BE2C (cell line): ENCODE results near the gene HSD17B3.

Source experiments
- DNase-seq: peaks from one replicate; pipeline ENCODE4 v3.0.0-alpha.2; 2020
- H3K27me3 ChIP-seq: fragments of 250-450 bp; sonication (Bioruptor Pico); 2 replicates; pipeline ENCODE4 v1.5.1; 2020; ENCODE audit warnings: mild to moderate bottlenecking
- H3K36me3 ChIP-seq: fragments of 250-450 bp; sonication (Bioruptor Pico); 2 replicates; pipeline ENCODE4 v1.5.1; 2020; ENCODE audit warnings: mild to moderate bottlenecking
- H3K4me1 ChIP-seq: fragments of 250-450 bp; sonication (Bioruptor Pico); 2 replicates; pipeline ENCODE4 v1.5.1; 2020
- H3K4me3 ChIP-seq: 2 replicates; pipeline ENCODE4 v1.5.1; 2011; ENCODE audit warnings: low read depth, low read length
- H3K9me3 ChIP-seq: fragments of 250-450 bp; sonication (Bioruptor Pico); 2 replicates; pipeline ENCODE4 v1.5.1; 2020
- TF ChIP-seq, protein P1 (sequence below): IDR thresholded peaks from 2 replicates; pipeline ENCODE4 v1.5.1; 2012; ENCODE audit warnings: mild to moderate bottlenecking, low read depth, low read length

Gene HSD17B3

GRCh38 chr9:96222132-96222531, 79.8 kb downstream of the HSD17B3 start:
- H3K4me3 ChIP-seq: no peak overlapping the region
- DNase-seq: no peak
- no peaks in the 10 kb centered on the region for H3K27me3 ChIP-seq
- no peaks in the 10 kb centered on the region for H3K36me3 ChIP-seq
- H3K4me1 ChIP-seq: peaks cover 3% of the 10 kb centered on the region
- H3K9me3 ChIP-seq: peaks cover 3% of the 10 kb centered on the region; the same call in 1 of the 2 replicates
- TF ChIP-seq, protein P1, sequence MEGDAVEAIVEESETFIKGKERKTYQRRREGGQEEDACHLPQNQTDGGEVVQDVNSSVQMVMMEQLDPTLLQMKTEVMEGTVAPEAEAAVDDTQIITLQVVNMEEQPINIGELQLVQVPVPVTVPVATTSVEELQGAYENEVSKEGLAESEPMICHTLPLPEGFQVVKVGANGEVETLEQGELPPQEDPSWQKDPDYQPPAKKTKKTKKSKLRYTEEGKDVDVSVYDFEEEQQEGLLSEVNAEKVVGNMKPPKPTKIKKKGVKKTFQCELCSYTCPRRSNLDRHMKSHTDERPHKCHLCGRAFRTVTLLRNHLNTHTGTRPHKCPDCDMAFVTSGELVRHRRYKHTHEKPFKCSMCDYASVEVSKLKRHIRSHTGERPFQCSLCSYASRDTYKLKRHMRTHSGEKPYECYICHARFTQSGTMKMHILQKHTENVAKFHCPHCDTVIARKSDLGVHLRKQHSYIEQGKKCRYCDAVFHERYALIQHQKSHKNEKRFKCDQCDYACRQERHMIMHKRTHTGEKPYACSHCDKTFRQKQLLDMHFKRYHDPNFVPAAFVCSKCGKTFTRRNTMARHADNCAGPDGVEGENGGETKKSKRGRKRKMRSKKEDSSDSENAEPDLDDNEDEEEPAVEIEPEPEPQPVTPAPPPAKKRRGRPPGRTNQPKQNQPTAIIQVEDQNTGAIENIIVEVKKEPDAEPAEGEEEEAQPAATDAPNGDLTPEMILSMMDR: peak; percentile 71

GRCh38 chr9:96219900-96220257, 82.1 kb downstream of the HSD17B3 start:
- peaks cover 12% of the 10 kb centered on the region for H3K4me1 ChIP-seq
- TF ChIP-seq, protein P1: no peak; the same call in 1 of the 2 replicates
- no peak overlapping the region for H3K4me3 ChIP-seq
- no peak for DNase-seq
- H3K36me3 ChIP-seq: no peaks in the 10 kb centered on the region
- peaks cover 3% of the 10 kb centered on the region; the same call in 1 of the 2 replicates for H3K9me3 ChIP-seq
- H3K27me3 ChIP-seq: no peaks in the 10 kb centered on the region

- peaks cover 12% of the 10 kb centered on the region for H3K4me1 ChIP-seq
- H3K9me3 ChIP-seq: peaks cover 3% of the 10 kb centered on the region; the same call in 1 of the 2 replicates
- no peak for DNase-seq
- TF ChIP-seq, protein P1: peak; percentile 27
- H3K27me3 ChIP-seq: no peaks in the 10 kb centered on the region
- no peak overlapping the region for H3K4me3 ChIP-seq
- H3K36me3 ChIP-seq: no peaks in the 10 kb centered on the region
Observed at GRCh38 chr9:96219026-96219899, 82.7 kb downstream of the HSD17B3 start.

GRCh38 chr9:96217754-96218693, 84.0 kb downstream of the HSD17B3 start:
- TF ChIP-seq, protein P1: peak; percentile 86
- no peaks in the 10 kb centered on the region for H3K27me3 ChIP-seq
- peak overlapping the region; percentile 64 for H3K4me3 ChIP-seq
- peak; percentile 83 for DNase-seq
- H3K36me3 ChIP-seq: no peaks in the 10 kb centered on the region
- no peaks in the 10 kb centered on the region for H3K9me3 ChIP-seq
- peaks cover 12% of the 10 kb centered on the region for H3K4me1 ChIP-seq

- TF ChIP-seq, protein P1: no peak
- Histone ChIP-seq H3K9me3 (no peaks in the 10 kb centered on the region), H3K36me3 (no peaks in the 10 kb centered on the region), H3K4me3 (peak overlapping the region; percentile 64), H3K4me1 (peaks cover 12% of the 10 kb centered on the region), H3K27me3 (no peaks in the 10 kb centered on the region)
- DNase-seq: peak; percentile 87
Observed at GRCh38 chr9:96217294-96217707, 84.7 kb downstream of the HSD17B3 start.
